Prostate gland (tissue), 2 donors: ENCODE measurements around the gene TNFRSF11A.

Source experiments
- POLR2A ChIP-seq: fragments of 450-650 bp; IDR thresholded peaks from one replicate; pipeline ENCODE4 v1.6.1; 2016; ENCODE audit warnings: antibody characterized with exemption, mild to moderate bottlenecking
- POLR2AphosphoS5 ChIP-seq: sonication (generic); formaldehyde crosslinking; IDR thresholded peaks from one replicate; pipeline ENCODE4 v1.6.1; 2017; ENCODE audit warnings: antibody characterized with exemption
- TF ChIP-seq, protein P1 (sequence below), 4 experiments: fragments of 200-600 bp in 2 of 4; fragments of 450-650 bp in 2 of 4; sonication (generic) in 2 of 4; IDR thresholded peaks; 1 replicate in 3 of 4; 2 replicates in 1 of 4; pipeline ENCODE4 v1.5.1; 2016 to 2019; ENCODE audit warnings: antibody characterized with exemption in 4 of 4, mild to moderate bottlenecking in 2 of 4, moderate library complexity in 2 of 4

GRCh38 chr18:62436636-62437234 lies 111.6 kb downstream of the TNFRSF11A start:
- TF ChIP-seq, protein P1, sequence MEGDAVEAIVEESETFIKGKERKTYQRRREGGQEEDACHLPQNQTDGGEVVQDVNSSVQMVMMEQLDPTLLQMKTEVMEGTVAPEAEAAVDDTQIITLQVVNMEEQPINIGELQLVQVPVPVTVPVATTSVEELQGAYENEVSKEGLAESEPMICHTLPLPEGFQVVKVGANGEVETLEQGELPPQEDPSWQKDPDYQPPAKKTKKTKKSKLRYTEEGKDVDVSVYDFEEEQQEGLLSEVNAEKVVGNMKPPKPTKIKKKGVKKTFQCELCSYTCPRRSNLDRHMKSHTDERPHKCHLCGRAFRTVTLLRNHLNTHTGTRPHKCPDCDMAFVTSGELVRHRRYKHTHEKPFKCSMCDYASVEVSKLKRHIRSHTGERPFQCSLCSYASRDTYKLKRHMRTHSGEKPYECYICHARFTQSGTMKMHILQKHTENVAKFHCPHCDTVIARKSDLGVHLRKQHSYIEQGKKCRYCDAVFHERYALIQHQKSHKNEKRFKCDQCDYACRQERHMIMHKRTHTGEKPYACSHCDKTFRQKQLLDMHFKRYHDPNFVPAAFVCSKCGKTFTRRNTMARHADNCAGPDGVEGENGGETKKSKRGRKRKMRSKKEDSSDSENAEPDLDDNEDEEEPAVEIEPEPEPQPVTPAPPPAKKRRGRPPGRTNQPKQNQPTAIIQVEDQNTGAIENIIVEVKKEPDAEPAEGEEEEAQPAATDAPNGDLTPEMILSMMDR (IDR thresholded peaks at IDR 0.05): no peak
- no peak for TF ChIP-seq POLR2AphosphoS5
- TF ChIP-seq POLR2A: no peak
